B cell (primary cell): ENCODE results near the gene RAD51B. TPM values are rescaled to one million over a fixed set of nuclear protein-coding genes. Genes with fewer than 3 reads are reported as not detected.

Source experiments
- ATAC-seq: fragments of 200-7000 bp; cut with Tn5 transposase; one replicate; pipeline ENCODE4 v1.10.0; 2021; ENCODE audit warnings: low read depth, mild to moderate bottlenecking, moderate number of reproducible peaks, moderate library complexity
- CTCF ChIA-PET: fragments of 350-600 bp; sonication (Branson Sonifier 250); formaldehyde crosslinking; loops from one replicate; lab custom pipeline; 2021; ENCODE audit warnings: antibody characterized with exemption, inconsistent platforms; lab: Charles Lee
- POLR2A ChIA-PET: fragments of 350-600 bp; sonication (Branson Sonifier 250); formaldehyde crosslinking; loops from one replicate; lab custom pipeline; 2021; ENCODE audit warnings: antibody characterized with exemption; lab: Charles Lee
- DNase-seq: peaks from one replicate; pipeline ENCODE4 v3.0.0; 2013
- H2AFZ ChIP-seq: 2 replicates; pipeline ENCODE4 v1.6.1; 2012; ENCODE audit warnings: mild to moderate bottlenecking, low read depth, low read length; ENCODE audit not compliant: insufficient read depth, poor library complexity, severe bottlenecking
- H3K27ac ChIP-seq, 2 donors: 1 replicate in 1 of 2; 2 replicates in 1 of 2; pipeline ENCODE4 v1.5.1; 2012 to 2013; ENCODE audit warnings: low read length in 2 of 2, mild to moderate bottlenecking in 2 of 2, moderate library complexity in 1 of 2
- H3K27me3 ChIP-seq, 4 experiments: fragments of 200-600 bp in 1 of 4; sonication (generic) in 1 of 4; replicated peaks in 1 of 4; 1 replicate in 2 of 4; 2 replicates in 2 of 4; pipeline versions ENCODE4 v1.6.1 to v1.7.0; 2013 to 2016; ENCODE audit warnings: low read length in 3 of 4, mild to moderate bottlenecking in 2 of 4, mixed read lengths in 1 of 4, moderate library complexity in 1 of 4; ENCODE audit not compliant: insufficient read depth in 4 of 4, control insufficient read depth in 3 of 4; ENCODE audit errors: control extremely low read depth in 1 of 4
- H3K36me3 ChIP-seq, 2 experiments: replicated peaks in 1 of 2; 1 replicate in 1 of 2; 2 replicates in 1 of 2; pipeline versions ENCODE4 v1.6.1 to v1.7.1; 2013; ENCODE audit warnings: low read length in 1 of 2; ENCODE audit not compliant: insufficient read depth in 2 of 2, control insufficient read depth in 1 of 2; ENCODE audit errors: control extremely low read depth in 1 of 2, extremely low read depth in 1 of 2
- H3K4me1 ChIP-seq, 2 donors: fragments of 200-600 bp in 1 of 2; sonication (generic) in 1 of 2; 1 replicate in 1 of 2; 2 replicates in 1 of 2; pipeline versions ENCODE4 v1.5.1 to v1.6.1; 2013 to 2017; ENCODE audit warnings: low read length in 2 of 2; ENCODE audit not compliant: control insufficient read depth in 2 of 2, insufficient read depth in 2 of 2
- H3K4me2 ChIP-seq: replicated peaks from 2 replicates; pipeline ENCODE3; 2012; ENCODE audit warnings: mild to moderate bottlenecking, low read depth, low read length; ENCODE audit not compliant: poor library complexity, severe bottlenecking
- H3K4me3 ChIP-seq, 5 experiments: fragments of 200-600 bp in 1 of 5; sonication (generic) in 1 of 5; 1 replicate in 3 of 5; 2 replicates in 2 of 5; pipeline versions ENCODE4 v1.5.1 to v1.7.0; 2011 to 2016; ENCODE audit warnings: low read length in 4 of 5, mild to moderate bottlenecking in 4 of 5, low read depth in 2 of 5, control low read depth in 1 of 5, moderate library complexity in 1 of 5; ENCODE audit not compliant: insufficient read depth in 1 of 5; ENCODE audit errors: control extremely low read depth in 1 of 5, extremely low read depth in 1 of 5
- H3K79me2 ChIP-seq: fragments of 200-600 bp; sonication (generic); one replicate; pipeline ENCODE4 v1.6.0; 2016; ENCODE audit warnings: low read length; ENCODE audit not compliant: control insufficient read depth, insufficient read depth
- H3K9ac ChIP-seq: fragments of 200-600 bp; sonication (generic); 2 replicates; pipeline ENCODE4 v1.6.1; 2017; ENCODE audit warnings: mild to moderate bottlenecking, low read length, moderate library complexity
- H3K9me3 ChIP-seq, 3 donors: one replicate each; pipeline versions ENCODE4 v1.6.1 to v1.7.1; 2013; ENCODE audit warnings: low read length in 2 of 3; ENCODE audit not compliant: control insufficient read depth in 2 of 3, insufficient read depth in 1 of 3; ENCODE audit errors: control extremely low read depth in 1 of 3
- H4K20me1 ChIP-seq: 2 replicates; pipeline ENCODE4 v1.6.0; 2012; ENCODE audit warnings: mild to moderate bottlenecking, low read length; ENCODE audit not compliant: insufficient read depth, control insufficient read depth, poor library complexity, severe bottlenecking
- H3K27ac Mint-ChIP-seq: one replicate; pipeline ENCODE4 v1.8.0; 2021; ENCODE audit warnings: mixed read lengths
- H3K27me3 Mint-ChIP-seq: one replicate; pipeline ENCODE4 v1.8.0; 2021; ENCODE audit warnings: mixed read lengths
- H3K4me1 Mint-ChIP-seq: one replicate; pipeline ENCODE4 v1.8.0; 2021; ENCODE audit warnings: mixed read lengths
- H3K4me3 Mint-ChIP-seq: one replicate; pipeline ENCODE4 v1.8.0; 2021; ENCODE audit warnings: mixed read lengths
- H3K9me3 Mint-ChIP-seq: one replicate; pipeline ENCODE4 v1.8.0; 2022; ENCODE audit warnings: mixed read lengths; ENCODE audit not compliant: insufficient read depth
- CTCF ChIP-seq: fragments of 200-600 bp; IDR thresholded peaks from one replicate; pipeline ENCODE4 v1.8.0; 2022; ENCODE audit warnings: antibody characterized with exemption, mild to moderate bottlenecking
- EZH2 ChIP-seq: IDR thresholded peaks from 2 replicates; pipeline ENCODE4 v1.6.1; 2012; ENCODE audit warnings: borderline replicate concordance, low read depth, mild to moderate bottlenecking, moderate library complexity, low read length; ENCODE audit not compliant: insufficient read depth, poor library complexity, severe bottlenecking
- WGBS: methylation state at CpG from one replicate; pipeline ENCODE4 v1.1.5; 2013; ENCODE audit warnings: missing lambda C conversion rate; ENCODE audit not compliant: insufficient coverage; 5-methylcytosine and 5-hydroxymethylcytosine counted together
- intact Hi-C: fragments of 100-400 bp; cut with micrococcal nuclease; formaldehyde crosslinking; loops from one replicate; pipeline ENCODE4 v1.10.0; 2022
- polyA plus RNA-seq: library from polyadenylated mRNA; depleted of rRNA; stranded (reverse); fragments of >200 nt; gene quantifications from 2 replicates; pipeline ENCODE4 v1.2.3, GENCODE V29; 2012
- total RNA-seq, 2 donors: library from RNA; stranded (reverse); fragments of 120-200 nt in 1 of 2; gene quantifications; 1 replicate in 1 of 2; 2 replicates in 1 of 2; pipeline versions ENCODE4 v1.2.3 to v1.2.4, GENCODE V29; 2013 to 2022

Gene RAD51B
- total and polyA plus RNA-seq, 2 donors (not counting 1 experiment from before 2014, with no cell fraction given) = 6.5 to 60.6 TPM

DNA sequence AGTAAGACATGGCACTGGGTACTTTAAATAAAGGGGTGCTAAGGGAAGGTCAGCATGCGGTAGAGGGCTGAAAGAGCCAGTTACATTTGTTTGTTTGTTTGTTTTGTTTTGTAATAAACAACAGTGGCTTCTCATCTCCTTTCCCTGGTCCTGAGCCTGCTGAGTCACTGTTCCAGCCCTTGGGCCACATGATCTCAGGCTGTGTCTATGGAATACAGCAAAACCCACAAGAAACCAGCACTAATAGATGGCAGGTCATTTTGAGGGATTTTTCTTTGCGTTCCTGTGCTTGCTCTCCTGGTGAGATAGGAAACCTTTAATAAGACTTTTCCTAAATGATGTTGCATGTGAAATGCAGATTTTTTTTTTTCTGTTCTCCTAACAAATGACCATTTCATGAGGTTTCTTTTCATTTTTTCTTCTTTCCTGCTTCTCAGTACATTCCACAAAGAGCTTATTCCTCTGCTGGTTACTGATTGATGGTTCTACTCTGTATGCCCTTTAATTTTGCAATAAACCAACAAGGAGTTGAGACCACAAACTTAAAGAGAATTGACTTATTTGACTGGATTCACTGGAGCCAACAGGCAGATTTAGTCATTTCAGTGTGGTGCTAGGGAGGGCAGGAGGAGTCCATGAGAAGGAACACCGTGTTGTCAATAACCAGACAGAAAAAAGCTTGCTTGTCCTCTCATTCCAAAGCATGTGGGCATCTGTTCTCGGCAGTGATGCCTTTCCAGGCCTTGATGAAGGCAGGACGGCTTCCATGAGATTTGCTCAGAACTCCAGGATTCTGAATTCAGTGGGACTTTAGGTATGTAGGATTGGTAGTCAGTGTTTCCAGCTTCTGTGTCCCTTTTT, 459.2 kb downstream of the RAD51B start:
- peak overlapping the region; percentile 91 to 98 for H3K27ac ChIP-seq
- CTCF ChIA-PET = interaction anchor here (1.1 to 9.5 kb wide), 6 partner anchors 8 to 514 kb away, joined by 3 to 110 read pairs (median 4); partner anchors contain the start of gene ZFP36L1

GRCh38 chr14:68279437-68279720, 459.8 kb downstream of the RAD51B start:
- H3K27ac Mint-ChIP-seq = peak overlapping the region; percentile 98
- H3K4me1 Mint-ChIP-seq = peaks cover 95% of the 10 kb centered on the region
- WGBS = 60% methylated on average over 1 of the region's 3 CpGs
- DNase-seq (no peak), ATAC-seq (no peak)
- TF ChIP-seq CTCF (no peak), EZH2 (no peak)
- no peaks in the 10 kb centered on the region for H4K20me1 ChIP-seq
- no peaks in the 10 kb centered on the region for H3K27me3 ChIP-seq
- H2AFZ ChIP-seq = no peak overlapping the region
- intact Hi-C loops = loop anchor here (1.0 kb wide), 1 partner anchor 11 kb away; no protein-coding TSS in a partner anchor
- peaks cover 95 to 97% of the 10 kb centered on the region in 2 donors for H3K4me1 ChIP-seq
- H3K9me3 ChIP-seq = no peaks in the 10 kb centered on the region
- H3K4me2 ChIP-seq = peak overlapping the region; percentile 76
- H3K79me2 ChIP-seq = peaks cover 40% of the 10 kb centered on the region
- H3K27me3 Mint-ChIP-seq = no peaks in the 10 kb centered on the region
- CTCF ChIA-PET = interaction anchor here (0.7 to 9.5 kb wide), 8 partner anchors 8 to 514 kb away, joined by 3 to 110 read pairs (median 4); partner anchors contain the start of gene ZFP36L1
- H3K4me3 ChIP-seq = peak overlapping the region; percentile 42 to 63 (median 50)
- H3K9me3 Mint-ChIP-seq = no peaks in the 10 kb centered on the region
- peak overlapping the region; percentile 80 for H3K4me3 Mint-ChIP-seq
- no peaks in the 10 kb centered on the region for H3K36me3 ChIP-seq
- peak overlapping the region; percentile 70 for H3K9ac ChIP-seq
- POLR2A ChIA-PET = interaction anchor here (0.5 to 1.3 kb wide), 4 partner anchors 11 to 516 kb away, joined by 4 to 7 read pairs (median 5); no protein-coding TSS in a partner anchor
- H3K27ac ChIP-seq = peak overlapping the region; percentile 91 to 98

More for the DNA sequence above, 459.2 kb downstream of the RAD51B start:
- no peak overlapping the region for H2AFZ ChIP-seq
- Mint-ChIP-seq H3K4me1 (peaks cover 95% of the 10 kb centered on the region), H3K27me3 (no peaks in the 10 kb centered on the region), H3K9me3 (no peaks in the 10 kb centered on the region), H3K27ac (peak overlapping the region; percentile 98), H3K4me3 (peak overlapping the region; percentile 80)
- peak overlapping the region; percentile 76 for H3K4me2 ChIP-seq
- no peaks in the 10 kb centered on the region for H3K36me3 ChIP-seq
- peak overlapping the region; percentile 42 to 63 (median 50) for H3K4me3 ChIP-seq
- H3K27me3 ChIP-seq = no peaks in the 10 kb centered on the region
- DNase-seq (no peak), ATAC-seq (no peak)
- H3K79me2 ChIP-seq = peaks cover 40% of the 10 kb centered on the region
- POLR2A ChIA-PET = interaction anchor here (0.5 to 1.3 kb wide), 4 partner anchors 10 to 516 kb away, joined by 4 to 7 read pairs (median 5); no protein-coding TSS in a partner anchor
- no peaks in the 10 kb centered on the region for H3K9me3 ChIP-seq
- 71% methylated on average over 4 of the region's 5 CpGs for WGBS
- H3K9ac ChIP-seq = peak overlapping the region; percentile 70
- H4K20me1 ChIP-seq = no peaks in the 10 kb centered on the region
- TF ChIP-seq EZH2 = no peak
- H3K4me1 ChIP-seq = peaks cover 95% of the 10 kb centered on the region in 2 donors
- intact Hi-C loops = loop anchor here (1.0 kb wide), 1 partner anchor 11 kb away; no protein-coding TSS in a partner anchor
